SU-DHL-6 (cell line): Measurements from ENCODE around the gene TNS4.

Experiments used
- H2AFZ ChIP-seq: fragments of 200-600 bp; sonication (generic); 2 replicates; pipeline ENCODE4 v1.6.1; 2014; ENCODE audit warnings: low read depth, mild to moderate bottlenecking, moderate library complexity, mixed read lengths, antibody characterized with exemption, low read length; ENCODE audit not compliant: severe bottlenecking
- H3F3A ChIP-seq: fragments of 200-600 bp; shearing (Covaris generic); 2 replicates; pipeline ENCODE4 v1.6.0; 2016; ENCODE audit warnings: antibody characterized with exemption, mild to moderate bottlenecking; ENCODE audit not compliant: insufficient read depth
- H3K27ac ChIP-seq: fragments of 200-600 bp; sonication (generic); 2 replicates; pipeline ENCODE4 v1.5.1; 2016; ENCODE audit warnings: low read depth, mild to moderate bottlenecking, low read length, moderate library complexity, mixed read lengths
- H3K27me3 ChIP-seq: fragments of 200-600 bp; sonication (generic), shearing (Covaris generic); 2 replicates; pipeline ENCODE4 v1.6.0; 2014; ENCODE audit warnings: mild to moderate bottlenecking, low read length
- H3K36me3 ChIP-seq: fragments of 200-600 bp; sonication (generic); 2 replicates; pipeline ENCODE4 v1.6.1; 2014; ENCODE audit warnings: mild to moderate bottlenecking, low read length, mixed read lengths
- H3K4me2 ChIP-seq: fragments of 300-600, 200-600 bp; shearing (Covaris generic), sonication (generic); 2 replicates; pipeline ENCODE4 v1.6.0; 2014; ENCODE audit warnings: low read length, low read depth, mild to moderate bottlenecking; ENCODE audit not compliant: poor library complexity, severe bottlenecking
- H3K4me3 ChIP-seq: fragments of 200-600 bp; sonication (generic); 2 replicates; pipeline ENCODE4 v1.5.1; 2014; ENCODE audit warnings: antibody characterized with exemption, low read length, mild to moderate bottlenecking, mixed read lengths; ENCODE audit not compliant: insufficient read depth, poor library complexity, severe bottlenecking
- H3K79me2 ChIP-seq: fragments of 200-600 bp; sonication (generic); 2 replicates; pipeline ENCODE4 v1.6.1; 2014; ENCODE audit warnings: mild to moderate bottlenecking, low read length, moderate library complexity; ENCODE audit not compliant: insufficient read depth
- H3K9ac ChIP-seq: fragments of 200-600 bp; sonication (generic); 2 replicates; pipeline ENCODE4 v1.7.0; 2014; ENCODE audit warnings: mild to moderate bottlenecking, low read length
- H3K9me2 ChIP-seq: fragments of 200-600 bp; sonication (generic); replicated peaks from 2 replicates; pipeline ENCODE4 v1.6.1; 2014; ENCODE audit warnings: low read length; ENCODE audit not compliant: insufficient read depth
- H3K9me3 ChIP-seq: fragments of 200-600 bp; sonication (generic); 2 replicates; pipeline ENCODE4 v1.6.1; 2014; ENCODE audit warnings: low read length, mixed read lengths; ENCODE audit not compliant: insufficient read depth
- H4K20me1 ChIP-seq: fragments of 200-600 bp; sonication (generic); 2 replicates; pipeline ENCODE4 v1.6.1; 2014; ENCODE audit warnings: low read depth, mild to moderate bottlenecking, antibody characterized with exemption, low read length, moderate library complexity, mixed read lengths
- EZH2phosphoT487 ChIP-seq: fragments of 200-600 bp; sonication (generic), shearing (Covaris generic); conservative IDR thresholded peaks from 2 replicates; pipeline ENCODE4 v1.6.1; 2018; ENCODE audit warnings: mild to moderate bottlenecking, antibody characterized with exemption, low read length, moderate library complexity, mixed read lengths
- TF ChIP-seq, protein P1 (sequence below): fragments of 200-600 bp; sonication (generic); IDR thresholded peaks from one replicate; pipeline ENCODE4 v1.5.1; 2017; ENCODE audit warnings: antibody characterized with exemption, mild to moderate bottlenecking, low read length, moderate library complexity; ENCODE audit not compliant: insufficient read depth, poor library complexity, severe bottlenecking

TNS4 gene

GRCh38 chr17:40467281-40467867 lies 34.0 kb downstream of the TNS4 start:
- Histone ChIP-seq H3K9ac (no peak overlapping the region), H3K9me2 (no peaks in the 10 kb centered on the region), H3K4me3 (no peak overlapping the region), H3K79me2 (no peaks in the 10 kb centered on the region), H2AFZ (no peak overlapping the region), H4K20me1 (no peaks in the 10 kb centered on the region), H3K36me3 (no peaks in the 10 kb centered on the region), H3K27ac (no peak overlapping the region), H3K9me3 (no peaks in the 10 kb centered on the region), H3K27me3 (no peaks in the 10 kb centered on the region), H3K4me2 (no peak overlapping the region), H3F3A (no peaks in the 10 kb centered on the region)
- TF ChIP-seq, protein P1, sequence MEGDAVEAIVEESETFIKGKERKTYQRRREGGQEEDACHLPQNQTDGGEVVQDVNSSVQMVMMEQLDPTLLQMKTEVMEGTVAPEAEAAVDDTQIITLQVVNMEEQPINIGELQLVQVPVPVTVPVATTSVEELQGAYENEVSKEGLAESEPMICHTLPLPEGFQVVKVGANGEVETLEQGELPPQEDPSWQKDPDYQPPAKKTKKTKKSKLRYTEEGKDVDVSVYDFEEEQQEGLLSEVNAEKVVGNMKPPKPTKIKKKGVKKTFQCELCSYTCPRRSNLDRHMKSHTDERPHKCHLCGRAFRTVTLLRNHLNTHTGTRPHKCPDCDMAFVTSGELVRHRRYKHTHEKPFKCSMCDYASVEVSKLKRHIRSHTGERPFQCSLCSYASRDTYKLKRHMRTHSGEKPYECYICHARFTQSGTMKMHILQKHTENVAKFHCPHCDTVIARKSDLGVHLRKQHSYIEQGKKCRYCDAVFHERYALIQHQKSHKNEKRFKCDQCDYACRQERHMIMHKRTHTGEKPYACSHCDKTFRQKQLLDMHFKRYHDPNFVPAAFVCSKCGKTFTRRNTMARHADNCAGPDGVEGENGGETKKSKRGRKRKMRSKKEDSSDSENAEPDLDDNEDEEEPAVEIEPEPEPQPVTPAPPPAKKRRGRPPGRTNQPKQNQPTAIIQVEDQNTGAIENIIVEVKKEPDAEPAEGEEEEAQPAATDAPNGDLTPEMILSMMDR, result no peak
- TF ChIP-seq EZH2phosphoT487, result no peak

DNA sequence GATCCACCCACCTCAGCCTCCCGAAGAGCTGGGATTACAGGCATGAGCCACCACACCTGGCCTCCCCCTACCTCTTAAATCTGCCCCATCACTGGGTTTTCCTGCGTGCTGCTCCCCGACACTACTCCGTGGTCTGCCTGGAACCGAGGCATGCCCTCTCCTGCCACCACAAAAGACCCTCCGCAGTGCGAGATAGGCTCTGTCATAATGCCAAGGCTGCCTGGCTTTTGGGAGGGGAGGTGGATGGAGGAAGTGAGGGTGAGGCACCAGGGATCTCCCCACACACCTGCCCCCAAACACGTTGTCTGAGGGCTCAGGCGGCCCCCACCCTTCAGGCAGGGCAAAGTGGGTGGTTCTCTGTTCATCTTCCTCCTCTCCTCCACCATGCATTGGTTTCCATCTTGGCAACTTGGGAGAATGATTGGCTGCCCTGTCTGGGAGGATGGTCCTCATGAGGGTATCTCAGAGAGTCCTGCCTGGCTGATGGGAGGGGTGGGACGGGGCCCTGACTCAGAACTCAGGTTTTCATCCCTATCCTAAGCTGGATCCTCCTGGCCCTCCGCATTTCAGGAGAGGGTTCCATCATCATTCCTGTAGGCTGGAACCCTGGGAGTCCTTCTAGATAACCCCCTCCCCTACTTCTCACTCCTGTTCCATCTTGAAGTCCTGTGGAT lies 35.0 kb downstream of the TNS4 start:
- Histone ChIP-seq H4K20me1 (no peaks in the 10 kb centered on the region), H3K36me3 (no peaks in the 10 kb centered on the region), H2AFZ (no peak overlapping the region), H3K9me3 (no peaks in the 10 kb centered on the region), H3K9ac (no peak overlapping the region), H3K9me2 (no peaks in the 10 kb centered on the region), H3K27me3 (no peaks in the 10 kb centered on the region), H3K4me3 (no peak overlapping the region), H3F3A (no peaks in the 10 kb centered on the region), H3K27ac (no peak overlapping the region), H3K79me2 (no peaks in the 10 kb centered on the region), H3K4me2 (no peak overlapping the region)
- no peak for TF ChIP-seq EZH2phosphoT487
- TF ChIP-seq, protein P1, result no peak

GRCh38 chr17:40464392-40464855 lies 37.0 kb downstream of the TNS4 start:
- Histone ChIP-seq H3K4me3 (no peak overlapping the region), H3K9me3 (no peaks in the 10 kb centered on the region), H3K36me3 (no peaks in the 10 kb centered on the region), H3K4me2 (no peak overlapping the region), H4K20me1 (no peaks in the 10 kb centered on the region), H3F3A (no peaks in the 10 kb centered on the region), H3K79me2 (no peaks in the 10 kb centered on the region), H3K9ac (no peak overlapping the region), H2AFZ (no peak overlapping the region), H3K27ac (no peak overlapping the region), H3K9me2 (no peaks in the 10 kb centered on the region), H3K27me3 (no peaks in the 10 kb centered on the region)
- TF ChIP-seq EZH2phosphoT487, result no peak
- TF ChIP-seq, protein P1, result no peak
